ENCODE data around the gene FRYL. TPM values are rescaled to one million over a fixed set of nuclear protein-coding genes. Genes with fewer than 3 reads are reported as not detected.

FRYL gene
- total RNA-seq, 3 donors from 2014 or later: 70.9 to 112 (median 86.2) TPM

- no peak overlapping the region for H3K4me3 ChIP-seq
Measured at GRCh38 chr4:48665555-48666186, 114.4 kb downstream of the FRYL start.

GRCh38 chr4:48664938-48665337 lies 115.1 kb downstream of the FRYL start:
- no peaks in the 10 kb centered on the region for H3K27me3 ChIP-seq
- H3K9me3 ChIP-seq: no peaks in the 10 kb centered on the region
- DNase-seq (ENCODE audit: low spot score in 2 of 2): no peak
- TF ChIP-seq CTCF (IDR thresholded peaks at IDR 0.05): no peak
- no peaks in the 10 kb centered on the region for H3K36me3 ChIP-seq
- no peak overlapping the region for H3K4me3 ChIP-seq
- H3K4me1 ChIP-seq: no peaks in the 10 kb centered on the region
- H3K27ac ChIP-seq: no peak overlapping the region
- intact Hi-C loops (cut with DNase I; ENCODE audit: low total_unique reads): no loop called here

More at GRCh38 chr4:48665555-48666186, 114.4 kb downstream of the FRYL start:
- no peaks in the 10 kb centered on the region for H3K36me3 ChIP-seq
- DNase-seq (ENCODE audit: low spot score in 2 of 2): no peak
- intact Hi-C loops (cut with DNase I; ENCODE audit: low total_unique reads): no loop called here
- no peaks in the 10 kb centered on the region for H3K9me3 ChIP-seq
- no peaks in the 10 kb centered on the region for H3K27me3 ChIP-seq
- no peak overlapping the region for H3K27ac ChIP-seq
- no peaks in the 10 kb centered on the region for H3K4me1 ChIP-seq
- TF ChIP-seq POLR2AphosphoS5 (IDR thresholded peaks at IDR 0.05) (no peak), CTCF (IDR thresholded peaks at IDR 0.05) (no peak), POLR2A (IDR thresholded peaks at IDR 0.05) (no peak)

DNA sequence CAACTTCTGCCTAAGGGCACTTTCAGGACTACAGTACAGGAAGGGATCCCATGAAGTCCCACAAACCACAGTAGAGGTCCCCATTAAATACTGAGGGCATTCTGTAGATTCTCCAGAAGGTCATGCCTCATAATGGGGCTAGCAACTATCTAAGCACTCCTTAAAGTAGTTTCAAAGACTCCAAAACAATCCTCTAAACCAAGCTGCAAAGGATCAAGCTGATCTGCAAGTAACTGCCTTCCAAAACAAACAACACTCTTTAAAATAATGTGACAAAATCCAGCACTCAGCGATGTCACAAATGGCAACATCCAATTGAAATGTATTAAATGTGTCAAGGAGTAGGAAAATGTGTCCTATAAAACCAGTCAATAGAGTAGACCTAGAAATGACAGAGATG lies 118.7 kb downstream of the FRYL start:
- no peak overlapping the region for H3K27ac ChIP-seq
- no peak overlapping the region for H3K4me3 ChIP-seq
- DNase-seq (ENCODE audit: low spot score in 2 of 2): no peak
- H3K36me3 ChIP-seq: no peaks in the 10 kb centered on the region
- no peaks in the 10 kb centered on the region for H3K4me1 ChIP-seq
- TF ChIP-seq CTCF (IDR thresholded peaks at IDR 0.05) (no peak), POLR2A (IDR thresholded peaks at IDR 0.05) (no peak), POLR2AphosphoS5 (IDR thresholded peaks at IDR 0.05) (no peak)
- intact Hi-C loops (cut with DNase I; ENCODE audit: low total_unique reads): no loop called here
- H3K9me3 ChIP-seq: no peaks in the 10 kb centered on the region
- H3K27me3 ChIP-seq: no peaks in the 10 kb centered on the region

GRCh38 chr4:48660347-48660746 lies 119.7 kb downstream of the FRYL start:
- DNase-seq (ENCODE audit: low spot score in 2 of 2): no peak
- no peaks in the 10 kb centered on the region for H3K36me3 ChIP-seq
- TF ChIP-seq POLR2A (IDR thresholded peaks at IDR 0.05) (no peak), POLR2AphosphoS5 (IDR thresholded peaks at IDR 0.05) (no peak), CTCF (IDR thresholded peaks at IDR 0.05) (no peak)
- H3K4me3 ChIP-seq: no peak overlapping the region
- no peaks in the 10 kb centered on the region for H3K4me1 ChIP-seq
- intact Hi-C loops (cut with DNase I; ENCODE audit: low total_unique reads): no loop called here
- H3K27me3 ChIP-seq: no peaks in the 10 kb centered on the region
- no peak overlapping the region for H3K27ac ChIP-seq
- no peaks in the 10 kb centered on the region for H3K9me3 ChIP-seq

GRCh38 chr4:48654015-48654664 lies 125.9 kb downstream of the FRYL start:
- Histone ChIP-seq H3K4me3 (peak overlapping the region in 1 of 3 donors; percentile 3), H3K36me3 (no peaks in the 10 kb centered on the region), H3K9me3 (no peaks in the 10 kb centered on the region), H3K27me3 (no peaks in the 10 kb centered on the region), H3K4me1 (no peaks in the 10 kb centered on the region), H3K27ac (no peak overlapping the region)
- DNase-seq (ENCODE audit: low spot score in 2 of 2): no peak
- intact Hi-C loops (cut with DNase I; ENCODE audit: low total_unique reads): no loop called here
- TF ChIP-seq POLR2AphosphoS5 (IDR thresholded peaks at IDR 0.05) (no peak), POLR2A (IDR thresholded peaks at IDR 0.05) (no peak), CTCF (IDR thresholded peaks at IDR 0.05) (no peak)

Measured in breast epithelium (tissue), 4 donors.